NT2/D1 (cell line): ENCODE results near the gene STAT5B.

Experiments
- SUZ12 ChIP-seq: IDR thresholded peaks from 2 replicates; pipeline ENCODE4 v1.6.1; 2011; ENCODE audit not compliant: insufficient read length, insufficient read depth; ENCODE audit errors: extremely low read depth
- YY1 ChIP-seq: IDR thresholded peaks from 2 replicates; pipeline ENCODE4 v1.6.1; 2011; ENCODE audit not compliant: insufficient read length, insufficient read depth
- ZNF274 ChIP-seq: IDR thresholded peaks from 2 replicates; pipeline ENCODE4 v1.6.1; 2011; ENCODE audit warnings: mild to moderate bottlenecking, low read depth, low read length

DNA sequence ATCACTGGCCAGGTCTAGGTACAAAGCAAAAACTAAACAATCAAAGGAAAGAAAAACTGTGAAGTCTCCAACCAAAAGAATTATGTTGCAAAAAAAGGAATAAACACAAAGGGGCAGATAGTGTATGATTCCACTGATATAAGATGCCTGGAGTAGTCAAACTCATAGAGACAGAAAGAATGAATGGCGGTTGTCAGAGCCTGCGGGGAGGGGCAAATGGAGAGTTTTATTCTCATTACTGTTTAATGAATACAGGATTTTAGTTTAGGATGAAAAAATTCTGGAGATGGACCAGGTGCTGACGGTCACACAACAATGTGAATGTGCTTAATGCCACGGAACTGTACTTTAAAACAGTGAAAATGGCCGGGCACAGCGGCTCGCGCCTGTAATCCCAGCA, 20.7 kb downstream of the STAT5B start:
- TF ChIP-seq ZNF274: no peak
- TF ChIP-seq SUZ12: no peak
- no peak for TF ChIP-seq YY1
